Urothelium cell line (cell line): ENCODE results near the gene INO80.

Experiments used
- DNase-seq: peaks from one replicate; pipeline ENCODE4 v3.0.0; 2011; ENCODE audit warnings: low spot score, mixed read lengths
- FAIRE-seq: peaks from 2 replicates; lab custom pipeline; 2011; peaks lifted over from hg19 to GRCh38; lab: Jason Lieb, UNC

Gene INO80

DNA sequence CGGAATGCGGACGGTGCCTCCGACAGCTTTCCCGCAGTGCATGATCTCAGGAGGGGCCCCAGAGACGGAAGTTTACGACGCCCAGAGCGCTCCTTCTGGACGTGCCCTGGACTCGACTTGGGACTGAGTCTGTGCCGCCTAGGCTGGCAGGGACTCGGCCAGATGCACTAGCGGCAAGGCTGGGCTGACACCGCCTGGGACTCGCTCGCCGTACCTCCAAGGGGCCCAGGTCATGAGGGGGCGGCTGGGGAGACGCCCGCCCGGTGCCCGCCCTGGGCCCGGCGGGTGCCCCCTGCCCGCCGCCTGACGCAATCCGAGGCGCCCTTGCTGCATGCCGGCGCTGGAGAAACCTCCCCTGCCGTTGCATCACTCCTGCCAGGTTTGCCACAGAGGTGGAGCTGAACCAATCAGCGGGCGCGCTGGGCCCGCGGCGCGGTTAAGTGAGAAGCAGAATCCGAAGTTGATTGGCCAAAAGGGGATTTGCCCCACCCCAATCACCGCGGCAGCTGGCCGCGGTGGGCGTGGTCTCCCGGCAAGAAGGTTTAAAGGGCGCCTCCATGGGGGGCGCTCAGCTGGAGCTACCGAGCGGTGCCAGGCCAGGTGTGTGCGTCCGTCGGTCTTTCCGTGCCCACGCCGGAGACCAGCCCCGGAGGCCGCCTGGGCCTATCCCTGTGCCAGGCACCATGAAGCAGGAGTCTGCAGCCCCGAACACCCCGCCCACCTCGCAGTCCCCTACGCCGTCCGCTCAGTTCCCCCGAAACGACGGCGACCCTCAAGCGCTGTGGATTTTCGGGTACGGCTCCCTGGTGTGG lies 163.0 kb downstream of the INO80 start, which contains the start of gene CHAC1:
Gene CHAC1, plus strand, starts transcription at position 571 of the 812 bp plus-strand sequence. Its CDS starts 113 bp downstream, at position 684.
- FAIRE-seq (peak; percentile 86), DNase-seq (peak; percentile 99)

GRCh38 chr15:40952301-40952900 lies 163.7 kb downstream of the INO80 start:
- no peak for FAIRE-seq

GRCh38 chr15:40951764-40952163 lies 164.3 kb downstream of the INO80 start:
- DNase-seq (no peak), FAIRE-seq (no peak)

More at GRCh38 chr15:40952301-40952900, 163.7 kb downstream of the INO80 start:
- no peak for DNase-seq

GRCh38 chr15:40949756-40950207 lies 166.3 kb downstream of the INO80 start:
- FAIRE-seq (no peak), DNase-seq (no peak)

GRCh38 chr15:40948706-40949473 lies 167.2 kb downstream of the INO80 start:
- DNase-seq (no peak), FAIRE-seq (no peak)

GRCh38 chr15:40944510-40945296 lies 171.4 kb downstream of the INO80 start:
- FAIRE-seq: no peak
- DNase-seq: no peak

- FAIRE-seq (no peak), DNase-seq (no peak)
These were observed 172.2 kb downstream of the INO80 start for GRCh38 chr15:40943764-40944365.

DNA sequence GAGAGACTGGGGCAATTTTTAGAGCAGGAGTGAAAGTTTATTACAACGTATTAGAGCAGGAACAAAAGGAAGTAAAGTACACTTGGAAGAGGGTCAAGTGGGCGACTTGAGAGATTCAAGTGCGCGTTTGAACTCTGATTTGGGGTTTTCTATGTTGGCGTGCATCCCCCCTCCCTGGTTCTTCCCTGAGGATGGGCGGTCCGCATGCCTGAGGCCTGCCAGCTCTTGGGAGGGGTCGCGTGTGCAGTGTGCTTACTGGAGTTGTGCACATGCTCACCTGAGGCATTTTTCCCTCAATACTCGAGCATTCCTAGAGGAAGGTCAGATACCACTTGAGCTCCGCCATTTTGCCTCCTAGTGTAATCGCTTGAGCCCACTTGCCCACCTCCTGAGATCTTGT lies 173.2 kb downstream of the INO80 start:
- no peak for FAIRE-seq
- no peak for DNase-seq

GRCh38 chr15:40942337-40942854 lies 173.7 kb downstream of the INO80 start:
- DNase-seq (no peak), FAIRE-seq (no peak)

DNA sequence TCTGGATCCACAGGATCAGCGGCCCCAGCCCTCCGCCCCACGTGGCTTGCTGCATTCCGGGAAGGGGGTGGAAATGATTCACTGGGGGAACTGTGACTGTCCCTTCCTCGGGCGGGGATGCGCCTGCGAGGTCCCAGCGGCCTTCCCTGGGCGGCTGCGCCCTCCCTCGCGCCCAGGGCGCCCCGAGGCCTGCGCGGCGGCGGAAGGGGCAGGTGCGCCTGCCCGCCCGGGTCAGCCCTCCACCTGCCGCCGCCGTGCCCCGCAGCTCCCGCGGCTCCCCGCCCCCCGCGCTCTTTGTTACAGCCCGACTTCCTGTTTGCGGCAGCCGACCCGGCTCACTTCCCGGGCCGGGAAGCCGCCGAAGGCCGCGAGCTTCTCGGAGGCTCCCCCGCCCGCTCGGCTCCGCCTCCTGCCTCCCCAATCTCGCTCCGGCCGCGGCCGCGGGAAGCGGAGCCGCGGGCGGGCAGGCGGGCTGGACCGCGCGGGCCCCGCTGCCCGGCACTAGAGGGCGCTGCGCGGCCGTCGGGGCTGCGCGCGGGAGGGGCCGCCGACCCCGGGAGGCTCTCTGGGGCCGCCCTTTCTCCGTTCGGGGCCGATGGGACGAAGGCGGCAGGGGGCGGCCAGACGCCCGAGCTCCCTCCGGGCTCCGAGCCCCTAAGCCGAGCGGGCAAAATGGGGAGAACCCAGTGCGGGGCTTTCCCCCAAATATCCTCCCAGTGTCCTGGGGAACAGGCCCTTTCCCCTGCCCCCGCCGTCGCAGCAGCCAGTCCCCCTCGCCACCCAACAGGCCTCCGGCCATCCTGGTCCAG lies 174.3 kb downstream of the INO80 start:
- FAIRE-seq: peak; percentile 40

GRCh38 chr15:40941068-40941527 lies 175.0 kb downstream of the INO80 start:
- FAIRE-seq (no peak), DNase-seq (no peak)

More for the DNA sequence above, 174.3 kb downstream of the INO80 start:
- peak; percentile 94 for DNase-seq

DNA sequence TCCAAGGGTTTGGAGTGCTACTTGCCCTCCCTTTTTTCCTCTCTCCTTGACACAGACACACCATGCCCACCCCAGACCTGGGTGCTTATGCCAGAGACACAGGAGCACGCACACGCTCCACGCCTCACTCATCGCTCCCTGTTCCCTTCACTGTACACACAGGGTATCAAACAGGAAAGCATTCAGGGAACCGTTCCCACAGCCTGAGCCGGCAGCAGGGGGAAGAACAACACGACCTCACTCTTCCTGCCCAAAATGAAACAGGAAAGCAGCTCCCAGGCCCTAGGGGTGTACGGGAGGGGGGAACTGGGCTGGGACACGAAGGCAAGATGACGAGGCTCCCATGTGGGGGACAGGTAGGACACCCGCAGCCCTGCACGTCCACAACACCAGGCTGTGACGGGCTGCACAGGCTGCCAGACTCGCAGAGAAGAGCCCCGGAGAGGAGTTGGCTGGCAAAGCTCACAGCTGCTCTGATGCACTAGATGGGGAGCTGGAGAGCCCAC lies 175.7 kb downstream of the INO80 start:
- DNase-seq (no peak), FAIRE-seq (no peak)

GRCh38 chr15:40938536-40938870 lies 177.6 kb downstream of the INO80 start:
- DNase-seq: no peak
- no peak for FAIRE-seq

- DNase-seq: peak; percentile 63
- no peak for FAIRE-seq
These were observed 178.1 kb downstream of the INO80 start for GRCh38 chr15:40937762-40938535.

- no peak for FAIRE-seq
- DNase-seq: no peak
These were observed 179.1 kb downstream of the INO80 start for GRCh38 chr15:40936709-40937666.

DNA sequence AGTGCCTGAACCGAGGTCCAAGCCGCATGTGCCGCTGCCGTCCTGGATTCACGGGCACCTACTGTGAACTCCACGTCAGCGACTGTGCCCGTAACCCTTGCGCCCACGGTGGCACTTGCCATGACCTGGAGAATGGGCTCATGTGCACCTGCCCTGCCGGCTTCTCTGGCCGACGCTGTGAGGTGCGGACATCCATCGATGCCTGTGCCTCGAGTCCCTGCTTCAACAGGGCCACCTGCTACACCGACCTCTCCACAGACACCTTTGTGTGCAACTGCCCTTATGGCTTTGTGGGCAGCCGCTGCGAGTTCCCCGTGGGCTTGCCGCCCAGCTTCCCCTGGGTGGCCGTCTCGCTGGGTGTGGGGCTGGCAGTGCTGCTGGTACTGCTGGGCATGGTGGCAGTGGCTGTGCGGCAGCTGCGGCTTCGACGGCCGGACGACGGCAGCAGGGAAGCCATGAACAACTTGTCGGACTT lies 179.8 kb downstream of the INO80 start:
- FAIRE-seq: no peak
- no peak for DNase-seq

DNA sequence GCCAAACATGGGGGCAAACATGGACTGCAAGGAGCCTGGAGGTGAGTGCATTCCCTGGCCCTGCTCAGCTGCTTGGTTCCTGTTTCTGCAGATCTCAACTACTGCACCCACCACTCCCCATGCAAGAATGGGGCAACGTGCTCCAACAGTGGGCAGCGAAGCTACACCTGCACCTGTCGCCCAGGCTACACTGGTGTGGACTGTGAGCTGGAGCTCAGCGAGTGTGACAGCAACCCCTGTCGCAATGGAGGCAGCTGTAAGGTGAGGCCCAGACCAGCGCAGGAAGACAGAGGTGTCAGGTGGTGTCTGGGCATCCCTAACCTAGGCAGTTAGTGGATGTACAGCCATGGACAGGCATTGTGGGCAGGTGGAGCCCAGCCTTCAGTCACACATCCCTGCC lies 181.6 kb downstream of the INO80 start:
- FAIRE-seq (no peak), DNase-seq (no peak)
